Measurements from ENCODE around the gene SNW1.
"Not testable (repeated sequence)": the region's sequence is repeated elsewhere in the genome, so short reads cannot be mapped to it uniquely, and the experiment has no call there.

Gene SNW1

GRCh38 chr14:77763978-77764377 is 3.0 kb upstream of the SNW1 start:
- DNase-seq (ENCODE audit: low read depth): no peak
- no peak for TF ChIP-seq CTCF (IDR thresholded peaks at IDR 0.05; ENCODE audit: insufficient read depth, low read depth, low read length, missing control alignments)
- H3K4me3 ChIP-seq (ENCODE audit: low read length): no peak overlapping the region

- no peak for DNase-seq (ENCODE audit: low read depth)
- no peak overlapping the region for H3K4me3 ChIP-seq (ENCODE audit: low read length)
- TF ChIP-seq CTCF (IDR thresholded peaks at IDR 0.05; ENCODE audit: insufficient read depth, low read depth, low read length, missing control alignments): no peak
Observed at GRCh38 chr14:77763316-77763715, 2.4 kb upstream of the SNW1 start.

- peak; percentile 34 for DNase-seq (ENCODE audit: low read depth)
- no peak for TF ChIP-seq CTCF (IDR thresholded peaks at IDR 0.05; ENCODE audit: insufficient read depth, low read depth, low read length, missing control alignments)
Observed at GRCh38 chr14:77761205-77761931, 412 bp upstream of the SNW1 start.

GRCh38 chr14:77752799-77753516 is 8.0 kb downstream of the SNW1 start:
- peak; percentile 5 for DNase-seq (ENCODE audit: low read depth)
- TF ChIP-seq CTCF (IDR thresholded peaks at IDR 0.05; ENCODE audit: insufficient read depth, low read depth, low read length, missing control alignments): no peak
- no peak overlapping the region for H3K4me3 ChIP-seq (ENCODE audit: low read length)

More at GRCh38 chr14:77761205-77761931, 412 bp upstream of the SNW1 start:
- peak overlapping the region; percentile 98 for H3K4me3 ChIP-seq (ENCODE audit: low read length)

GRCh38 chr14:77752266-77752665 is 8.7 kb downstream of the SNW1 start:
- H3K4me3 ChIP-seq (ENCODE audit: low read length): no peak overlapping the region
- TF ChIP-seq CTCF (IDR thresholded peaks at IDR 0.05; ENCODE audit: insufficient read depth, low read depth, low read length, missing control alignments): no peak
- no peak for DNase-seq (ENCODE audit: low read depth)

- DNase-seq (ENCODE audit: low read depth); H3K4me3 ChIP-seq (ENCODE audit: low read length): not testable (repeated sequence)
Observed at GRCh38 chr14:77747425-77747824, 13.5 kb downstream of the SNW1 start.

GRCh38 chr14:77746064-77746702 is 14.8 kb downstream of the SNW1 start:
- H3K4me3 ChIP-seq (ENCODE audit: low read length): no peak overlapping the region
- no peak for DNase-seq (ENCODE audit: low read depth)
- no peak for TF ChIP-seq CTCF (IDR thresholded peaks at IDR 0.05; ENCODE audit: insufficient read depth, low read depth, low read length, missing control alignments)
